Measurements from ENCODE around the gene GUCY2C. TPM values are rescaled to one million over a fixed set of nuclear protein-coding genes. Genes with fewer than 3 reads are reported as not detected.

The GUCY2C gene
- total and polyA plus RNA-seq, 3 experiments from 2014 or later: not detected

GRCh38 chr12:14614704-14615121 lies 81.7 kb downstream of the GUCY2C start:
- H3K27me3 Mint-ChIP-seq: peaks cover 8 to 57% of the 10 kb centered on the region in 2 donors
- no peaks in the 10 kb centered on the region for H3K4me1 ChIP-seq (ENCODE audit: insufficient read depth, low read length)
- peaks cover 0 to 2% (median 0%) of the 10 kb centered on the region in 3 donors for H3K4me1 Mint-ChIP-seq
- CTCF ChIA-PET: no interaction called here
- no peak overlapping the region for H3K27ac Mint-ChIP-seq
- H3K36me3 Mint-ChIP-seq: peaks cover 0 to 10% (median 1%) of the 10 kb centered on the region in 3 donors
- peaks cover 4% of the 10 kb centered on the region for H3K27me3 ChIP-seq (ENCODE audit: insufficient read depth, low read length, poor library complexity, severe bottlenecking)
- H3K4me3 Mint-ChIP-seq: no peak overlapping the region
- H3K27ac ChIP-seq (ENCODE audit: low read depth, low read length): no peak overlapping the region
- peaks cover 7 to 17% (median 14%) of the 10 kb centered on the region in 5 donors for H3K9me3 Mint-ChIP-seq
- no peaks in the 10 kb centered on the region for H3K9me3 ChIP-seq (ENCODE audit: low read length)
- H3K4me3 ChIP-seq (ENCODE audit: low read length): no peak overlapping the region
- no peak for DNase-seq
- H3K36me3 ChIP-seq (ENCODE audit: insufficient read depth, low read length): no peaks in the 10 kb centered on the region
- POLR2A ChIA-PET: no interaction called here

GRCh38 chr12:14613718-14614117 lies 82.7 kb downstream of the GUCY2C start:
- POLR2A ChIA-PET: no interaction called here
- H3K36me3 ChIP-seq (ENCODE audit: insufficient read depth, low read length): no peaks in the 10 kb centered on the region
- CTCF ChIA-PET: interaction anchor here (0.5 kb wide), 1 partner anchor 1243 kb away, joined by 3 read pairs; no protein-coding TSS in a partner anchor
- no peak overlapping the region for H3K4me3 ChIP-seq (ENCODE audit: low read length)
- Mint-ChIP-seq H3K4me3 (no peak overlapping the region), H3K27me3 (peaks cover 6 to 49% of the 10 kb centered on the region in 2 donors), H3K27ac (no peak overlapping the region), H3K36me3 (peaks cover 0 to 10% (median 1%) of the 10 kb centered on the region in 3 donors), H3K4me1 (no peaks in the 10 kb centered on the region), H3K9me3 (peaks cover 12 to 19% (median 17%) of the 10 kb centered on the region in 5 donors)
- no peak for DNase-seq
- H3K27me3 ChIP-seq (ENCODE audit: insufficient read depth, low read length, poor library complexity, severe bottlenecking): peaks cover 4% of the 10 kb centered on the region
- H3K9me3 ChIP-seq (ENCODE audit: low read length): no peaks in the 10 kb centered on the region
- no peak overlapping the region for H3K27ac ChIP-seq (ENCODE audit: low read depth, low read length)
- H3K4me1 ChIP-seq (ENCODE audit: insufficient read depth, low read length): no peaks in the 10 kb centered on the region

GRCh38 chr12:14612898-14613445 lies 83.4 kb downstream of the GUCY2C start:
- H3K9me3 Mint-ChIP-seq: peaks cover 20 to 25% (median 22%) of the 10 kb centered on the region in 5 donors
- Histone ChIP-seq H3K9me3 (ENCODE audit: low read length) (no peaks in the 10 kb centered on the region), H3K27me3 (ENCODE audit: insufficient read depth, low read length, poor library complexity, severe bottlenecking) (peaks cover 4% of the 10 kb centered on the region), H3K4me3 (ENCODE audit: low read length) (no peak overlapping the region), H3K4me1 (ENCODE audit: insufficient read depth, low read length) (no peaks in the 10 kb centered on the region), H3K27ac (ENCODE audit: low read depth, low read length) (no peak overlapping the region), H3K36me3 (ENCODE audit: insufficient read depth, low read length) (no peaks in the 10 kb centered on the region)
- H3K27me3 Mint-ChIP-seq: peaks cover 6 to 48% of the 10 kb centered on the region in 2 donors
- H3K27ac Mint-ChIP-seq: no peak overlapping the region
- ChIA-PET CTCF (interaction anchor here (0.5 kb wide), 1 partner anchor 1244 kb away, joined by 3 read pairs; no protein-coding TSS in a partner anchor), POLR2A (no interaction called here)
- H3K4me3 Mint-ChIP-seq: no peak overlapping the region
- DNase-seq: no peak
- H3K4me1 Mint-ChIP-seq: no peaks in the 10 kb centered on the region
- H3K36me3 Mint-ChIP-seq: peaks cover 0 to 10% (median 1%) of the 10 kb centered on the region in 3 donors

- no peak for DNase-seq
- no peak overlapping the region for H3K4me3 ChIP-seq (ENCODE audit: low read length)
- peaks cover 25 to 32% (median 29%) of the 10 kb centered on the region in 5 donors for H3K9me3 Mint-ChIP-seq
- no peaks in the 10 kb centered on the region for H3K9me3 ChIP-seq (ENCODE audit: low read length)
- H3K27me3 Mint-ChIP-seq: peaks cover 6 to 41% of the 10 kb centered on the region in 2 donors
- H3K4me3 Mint-ChIP-seq: no peak overlapping the region
- peaks cover 0 to 10% (median 1%) of the 10 kb centered on the region in 3 donors for H3K36me3 Mint-ChIP-seq
- ChIA-PET CTCF (no interaction called here), POLR2A (no interaction called here)
- no peaks in the 10 kb centered on the region for H3K4me1 ChIP-seq (ENCODE audit: insufficient read depth, low read length)
- H3K27ac Mint-ChIP-seq: no peak overlapping the region
- H3K4me1 Mint-ChIP-seq: no peaks in the 10 kb centered on the region
- H3K27me3 ChIP-seq (ENCODE audit: insufficient read depth, low read length, poor library complexity, severe bottlenecking): peaks cover 4% of the 10 kb centered on the region
- H3K27ac ChIP-seq (ENCODE audit: low read depth, low read length): no peak overlapping the region
- no peaks in the 10 kb centered on the region for H3K36me3 ChIP-seq (ENCODE audit: insufficient read depth, low read length)
Measured at GRCh38 chr12:14612250-14612649, 84.1 kb downstream of the GUCY2C start.

GRCh38 chr12:14611640-14612203 lies 84.7 kb downstream of the GUCY2C start:
- H3K27me3 Mint-ChIP-seq: peaks cover 6 to 37% of the 10 kb centered on the region in 2 donors
- H3K4me1 ChIP-seq (ENCODE audit: insufficient read depth, low read length): no peaks in the 10 kb centered on the region
- H3K4me1 Mint-ChIP-seq: no peaks in the 10 kb centered on the region
- H3K36me3 ChIP-seq (ENCODE audit: insufficient read depth, low read length): no peaks in the 10 kb centered on the region
- H3K27ac Mint-ChIP-seq: no peak overlapping the region
- POLR2A ChIA-PET: no interaction called here
- peaks cover 0 to 12% (median 1%) of the 10 kb centered on the region in 3 donors for H3K36me3 Mint-ChIP-seq
- no peak overlapping the region for H3K4me3 Mint-ChIP-seq
- H3K4me3 ChIP-seq (ENCODE audit: low read length): no peak overlapping the region
- CTCF ChIA-PET: interaction anchor here (1.1 kb wide), 1 partner anchor 9 kb away, joined by 3 read pairs; no protein-coding TSS in a partner anchor
- peaks cover 4% of the 10 kb centered on the region for H3K27me3 ChIP-seq (ENCODE audit: insufficient read depth, low read length, poor library complexity, severe bottlenecking)
- H3K27ac ChIP-seq (ENCODE audit: low read depth, low read length): no peak overlapping the region
- no peak for DNase-seq
- no peaks in the 10 kb centered on the region for H3K9me3 ChIP-seq (ENCODE audit: low read length)
- peaks cover 25 to 35% (median 33%) of the 10 kb centered on the region in 5 donors for H3K9me3 Mint-ChIP-seq

GRCh38 chr12:14607568-14607967 lies 88.8 kb downstream of the GUCY2C start:
- Histone ChIP-seq H3K36me3 (ENCODE audit: insufficient read depth, low read length) (no peaks in the 10 kb centered on the region), H3K4me1 (ENCODE audit: insufficient read depth, low read length) (no peaks in the 10 kb centered on the region), H3K27ac (ENCODE audit: low read depth, low read length) (no peak overlapping the region), H3K9me3 (ENCODE audit: low read length) (no peaks in the 10 kb centered on the region), H3K4me3 (ENCODE audit: low read length) (no peak overlapping the region), H3K27me3 (ENCODE audit: insufficient read depth, low read length, poor library complexity, severe bottlenecking) (no peaks in the 10 kb centered on the region)
- CTCF ChIA-PET: no interaction called here
- no peak overlapping the region for H3K27ac Mint-ChIP-seq
- H3K4me1 Mint-ChIP-seq: no peaks in the 10 kb centered on the region
- no peak overlapping the region for H3K4me3 Mint-ChIP-seq
- POLR2A ChIA-PET: no interaction called here
- H3K27me3 Mint-ChIP-seq: peaks cover 11 to 23% of the 10 kb centered on the region in 2 donors
- peaks cover 0 to 26% (median 2%) of the 10 kb centered on the region in 3 donors for H3K36me3 Mint-ChIP-seq
- peaks cover 40 to 67% (median 55%) of the 10 kb centered on the region in 5 donors for H3K9me3 Mint-ChIP-seq
- no peak for DNase-seq

GRCh38 chr12:14605401-14605989 lies 90.9 kb downstream of the GUCY2C start:
- H3K27me3 Mint-ChIP-seq: peaks cover 10 to 25% of the 10 kb centered on the region in 2 donors
- no peak overlapping the region for H3K4me3 ChIP-seq (ENCODE audit: low read length)
- no peak for DNase-seq
- CTCF ChIA-PET: no interaction called here
- H3K27ac ChIP-seq (ENCODE audit: low read depth, low read length): no peak overlapping the region
- no peaks in the 10 kb centered on the region for H3K27me3 ChIP-seq (ENCODE audit: insufficient read depth, low read length, poor library complexity, severe bottlenecking)
- no peaks in the 10 kb centered on the region for H3K4me1 ChIP-seq (ENCODE audit: insufficient read depth, low read length)
- no peaks in the 10 kb centered on the region for H3K4me1 Mint-ChIP-seq
- H3K27ac Mint-ChIP-seq: no peak overlapping the region
- POLR2A ChIA-PET: no interaction called here
- H3K36me3 ChIP-seq (ENCODE audit: insufficient read depth, low read length): no peaks in the 10 kb centered on the region
- no peaks in the 10 kb centered on the region for H3K9me3 ChIP-seq (ENCODE audit: low read length)
- peaks cover 33 to 57% (median 39%) of the 10 kb centered on the region in 5 donors for H3K9me3 Mint-ChIP-seq
- H3K4me3 Mint-ChIP-seq: no peak overlapping the region
- peaks cover 0 to 16% (median 2%) of the 10 kb centered on the region in 3 donors for H3K36me3 Mint-ChIP-seq
